BJ (cell line): ENCODE measurements around the gene RNLS. TPM values are rescaled to one million over a fixed set of nuclear protein-coding genes. Genes with fewer than 3 reads are reported as not detected.

ENCODE experiments used
- CTCF ChIA-PET: fragments of 350-600 bp; formaldehyde crosslinking; extraction: SDS; loops from one replicate; lab custom pipeline; 2021; ENCODE audit warnings: antibody characterized with exemption, inconsistent platforms; lab: Yijun Ruan, JAX
- POLR2A ChIA-PET: fragments of 300-600 bp; sonication (Branson Sonifier 250); formaldehyde crosslinking; extraction: SDS; loops from one replicate; lab custom pipeline; 2021; ENCODE audit warnings: antibody characterized with exemption; lab: Charles Lee
- DNase-seq: peaks from one replicate; pipeline ENCODE4 v3.0.0-alpha.2; 2011; ENCODE audit warnings: low read depth
- H3K27me3 ChIP-seq: 2 replicates; pipeline ENCODE4 v1.6.0; 2011; ENCODE audit warnings: low read length; ENCODE audit not compliant: control insufficient read depth, insufficient read depth
- H3K36me3 ChIP-seq: 2 replicates; pipeline ENCODE4 v1.5.1; 2011; ENCODE audit warnings: low read length; ENCODE audit not compliant: control insufficient read depth, insufficient read depth
- H3K4me3 ChIP-seq: 2 replicates; pipeline ENCODE4 v1.5.1; 2011; ENCODE audit warnings: low read depth, mild to moderate bottlenecking, control low read depth, low read length
- CTCF ChIP-seq: IDR thresholded peaks from 2 replicates; pipeline ENCODE4 v1.5.1; 2011; ENCODE audit warnings: low read depth, mild to moderate bottlenecking, control low read depth, inconsistent platforms, low read length, moderate library complexity; ENCODE audit not compliant: insufficient read depth
- polyA plus RNA-seq: library from polyadenylated mRNA; depleted of rRNA; stranded (reverse); fragments of >200 nt; gene quantifications from 2 replicates; pipeline ENCODE4 v1.2.3, GENCODE V29; 2011

The RNLS gene
- polyA plus RNA-seq, 1 experiment = 11.8 TPM

DNA sequence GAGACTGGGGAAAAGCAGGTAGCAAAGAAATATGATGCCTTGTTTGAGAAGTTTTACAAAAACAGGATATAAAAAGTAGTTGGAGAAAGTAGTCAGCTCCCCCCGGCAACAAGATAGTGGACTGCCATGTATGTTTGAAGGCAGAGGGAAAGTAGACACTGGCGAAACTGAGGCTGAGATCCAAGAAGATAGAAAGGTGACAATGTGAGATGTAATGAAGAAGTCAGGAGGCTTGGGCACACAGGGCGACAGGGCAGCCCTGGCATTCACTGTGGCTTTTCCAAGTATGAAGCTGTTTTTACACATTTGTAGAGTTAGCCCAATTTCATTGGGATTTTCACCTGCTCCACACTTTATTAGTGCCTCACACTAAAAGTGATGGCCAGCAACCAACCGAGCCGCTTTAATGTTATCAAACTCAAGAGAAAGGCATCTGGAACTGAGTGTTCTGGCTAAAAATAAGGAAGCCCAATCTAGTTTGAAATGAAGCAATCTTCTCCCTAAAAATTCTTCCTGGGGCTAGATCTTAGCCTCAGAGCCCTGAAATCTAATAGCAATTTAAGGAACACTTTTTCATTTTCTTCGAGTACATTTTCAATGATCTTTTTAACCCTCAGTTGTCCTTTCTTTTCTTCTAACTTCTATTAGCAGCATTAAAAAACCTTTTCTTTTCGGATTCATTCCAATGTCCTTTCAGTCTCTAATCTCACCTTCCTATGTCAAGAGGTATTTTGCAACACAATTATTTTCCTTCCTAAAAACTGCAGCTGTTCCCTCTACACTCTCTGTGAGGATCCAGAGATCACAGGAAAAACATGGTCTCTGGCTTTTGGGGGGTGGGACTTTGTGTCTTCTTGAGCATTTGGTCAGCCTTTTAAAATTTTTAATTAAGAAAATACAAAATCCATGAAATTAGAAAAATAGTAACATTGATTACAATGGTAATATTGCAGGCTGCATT is 108.0 kb downstream of the RNLS start:
- H3K27me3 ChIP-seq = no peaks in the 10 kb centered on the region
- ChIA-PET CTCF (no interaction called here), POLR2A (no interaction called here)
- no peaks in the 10 kb centered on the region for H3K36me3 ChIP-seq
- DNase-seq = no peak
- H3K4me3 ChIP-seq = no peak overlapping the region
- TF ChIP-seq CTCF = no peak

- H3K4me3 ChIP-seq = no peak overlapping the region
- ChIA-PET CTCF (no interaction called here), POLR2A (no interaction called here)
- TF ChIP-seq CTCF = no peak
- DNase-seq = no peak
- no peaks in the 10 kb centered on the region for H3K36me3 ChIP-seq
- H3K27me3 ChIP-seq = no peaks in the 10 kb centered on the region
Measured at GRCh38 chr10:88473989-88474883, 108.9 kb downstream of the RNLS start.

- DNase-seq = no peak
Measured at GRCh38 chr10:88472540-88472939, 110.6 kb downstream of the RNLS start.

GRCh38 chr10:88471899-88472298 is 111.2 kb downstream of the RNLS start:
- no peak for TF ChIP-seq CTCF
- POLR2A ChIA-PET = no interaction called here
- Histone ChIP-seq H3K36me3 (no peaks in the 10 kb centered on the region), H3K27me3 (no peaks in the 10 kb centered on the region), H3K4me3 (no peak overlapping the region)
- CTCF ChIA-PET = no interaction called here
- no peak for DNase-seq

More at GRCh38 chr10:88472540-88472939, 110.6 kb downstream of the RNLS start:
- TF ChIP-seq CTCF = no peak
- ChIA-PET CTCF (no interaction called here), POLR2A (no interaction called here)
- H3K4me3 ChIP-seq = no peak overlapping the region
- no peaks in the 10 kb centered on the region for H3K36me3 ChIP-seq
- H3K27me3 ChIP-seq = no peaks in the 10 kb centered on the region
